NCI-H2029 treated with DMSO at 0.1 percent for 48 hours (cell line): ENCODE measurements around the gene MFAP3.

Source experiments
- DNase-seq: peaks from one replicate; lab custom pipeline; 2025; lab: John Stamatoyannopoulos, UW

Gene MFAP3

GRCh38 chr5:154092356-154093141 is 53.8 kb downstream of the MFAP3 start:
- DNase-seq, result no peak

- DNase-seq, result no peak
Measured at GRCh38 chr5:154093142-154093532, 54.4 kb downstream of the MFAP3 start.

- DNase-seq, result no peak
Measured at GRCh38 chr5:154095904-154096303, 57.1 kb downstream of the MFAP3 start.

GRCh38 chr5:154097031-154097430 is 58.3 kb downstream of the MFAP3 start:
- DNase-seq, result no peak

GRCh38 chr5:154098465-154098864 is 59.7 kb downstream of the MFAP3 start:
- DNase-seq, result no peak

GRCh38 chr5:154101184-154101583 is 62.4 kb downstream of the MFAP3 start:
- peak; percentile 37 for DNase-seq

GRCh38 chr5:154103233-154103632 is 64.5 kb downstream of the MFAP3 start:
- no peak for DNase-seq
